Muscle layer of duodenum (tissue), 2 donors: Measurements from ENCODE around the gene NECTIN4.
A peak's percentile ranks its signal among the peaks of the same experiment; 100 is the strongest.

Experiments
- H3K27ac ChIP-seq: one replicate; pipeline ENCODE4 v1.7.0; 2013; ENCODE audit warnings: mild to moderate bottlenecking, low read length
- H3K27me3 ChIP-seq: one replicate; pipeline ENCODE4 v1.7.0; 2013; ENCODE audit warnings: low read depth, mild to moderate bottlenecking, control low read depth, low read length
- H3K36me3 ChIP-seq, 2 donors: one replicate each; pipeline ENCODE4 v1.7.0; 2013; ENCODE audit warnings: low read length in 2 of 2, control low read depth in 1 of 2, mild to moderate bottlenecking in 1 of 2; ENCODE audit not compliant: insufficient read depth in 2 of 2, control insufficient read depth in 1 of 2
- H3K4me1 ChIP-seq, 2 donors: one replicate each; pipeline ENCODE4 v1.7.0; 2013; ENCODE audit warnings: low read length in 2 of 2, mild to moderate bottlenecking in 2 of 2, control low read depth in 1 of 2, moderate library complexity in 1 of 2; ENCODE audit not compliant: insufficient read depth in 2 of 2, control insufficient read depth in 1 of 2
- H3K4me3 ChIP-seq, 2 donors: one replicate each; pipeline ENCODE4 v1.7.0; 2013; ENCODE audit warnings: low read length in 2 of 2, low read depth in 1 of 2, mild to moderate bottlenecking in 1 of 2
- H3K9me3 ChIP-seq, 2 donors: one replicate each; pipeline ENCODE4 v1.7.0; 2013; ENCODE audit warnings: low read length in 2 of 2, control low read depth in 1 of 2, mild to moderate bottlenecking in 1 of 2; ENCODE audit not compliant: control insufficient read depth in 1 of 2
- donor health status: healthy.

NECTIN4 gene

GRCh38 chr1:161089251-161089924 is at the start of gene NECTIN4:
NECTIN4 (minus strand) TSS chr1:161089558; CDS start chr1:161089296, 262 bp downstream.
- Histone ChIP-seq H3K27me3 (no peaks in the 10 kb centered on the region), H3K9me3 (no peaks in the 10 kb centered on the region), H3K4me3 (peak within 1 kb of the TSS in 1 of 2 donors; percentile 7), H3K27ac (no peak within 1 kb of the TSS), H3K4me1 (no peaks in the 10 kb centered on the region), H3K36me3 (no peaks in the 10 kb centered on the region)

- Histone ChIP-seq H3K9me3 (no peaks in the 10 kb centered on the region), H3K4me3 (no peak overlapping the region), H3K4me1 (peaks cover 0 to 24% of the 10 kb centered on the region in 2 donors), H3K27me3 (no peaks in the 10 kb centered on the region), H3K27ac (no peak overlapping the region), H3K36me3 (no peaks in the 10 kb centered on the region)
Observed at GRCh38 chr1:161138431-161138830, 49.1 kb upstream of the NECTIN4 start.

- no peaks in the 10 kb centered on the region for H3K27me3 ChIP-seq
- H3K4me3 ChIP-seq, result no peak overlapping the region
- no peaks in the 10 kb centered on the region for H3K9me3 ChIP-seq
- H3K4me1 ChIP-seq, result peaks cover 0 to 26% of the 10 kb centered on the region in 2 donors
- H3K27ac ChIP-seq, result no peak overlapping the region
- no peaks in the 10 kb centered on the region for H3K36me3 ChIP-seq
Observed at GRCh38 chr1:161137881-161138280, 48.5 kb upstream of the NECTIN4 start.

- H3K4me1 ChIP-seq, result peaks cover 10 to 58% of the 10 kb centered on the region in 2 donors
- peak overlapping the region; percentile 86 to 98 for H3K4me3 ChIP-seq
- H3K27ac ChIP-seq, result peak overlapping the region; percentile 99
- no peaks in the 10 kb centered on the region for H3K27me3 ChIP-seq
- no peaks in the 10 kb centered on the region for H3K9me3 ChIP-seq
- H3K36me3 ChIP-seq, result peaks cover 13 to 26% of the 10 kb centered on the region in 2 donors
Observed at GRCh38 chr1:161133220-161133740, 43.9 kb upstream of the NECTIN4 start.

GRCh38 chr1:161132410-161133219 is 43.3 kb upstream of the NECTIN4 start, which contains the start of gene DEDD:
DEDD (minus strand) TSS chr1:161132667; CDS start chr1:161124462, 8,205 bp downstream.
- peak within 1 kb of the TSS; percentile 86 to 98 for H3K4me3 ChIP-seq
- peaks cover 10 to 58% of the 10 kb centered on the region in 2 donors for H3K4me1 ChIP-seq
- no peaks in the 10 kb centered on the region for H3K27me3 ChIP-seq
- no peaks in the 10 kb centered on the region for H3K9me3 ChIP-seq
- peak within 1 kb of the TSS; percentile 99 for H3K27ac ChIP-seq
- H3K36me3 ChIP-seq, result peaks cover 18 to 32% of the 10 kb centered on the region in 2 donors

- H3K4me1 ChIP-seq, result peaks cover 10 to 61% of the 10 kb centered on the region in 2 donors
- H3K9me3 ChIP-seq, result no peaks in the 10 kb centered on the region
- peaks cover 22 to 36% of the 10 kb centered on the region in 2 donors for H3K36me3 ChIP-seq
- H3K4me3 ChIP-seq, result peak overlapping the region; percentile 86
- peak overlapping the region; percentile 95 for H3K27ac ChIP-seq
- no peaks in the 10 kb centered on the region for H3K27me3 ChIP-seq
Observed at GRCh38 chr1:161131523-161132409, 42.4 kb upstream of the NECTIN4 start.

GRCh38 chr1:161130266-161130665 is 40.9 kb upstream of the NECTIN4 start:
- Histone ChIP-seq H3K27ac (no peak overlapping the region), H3K4me3 (peak overlapping the region in 1 of 2 donors; percentile 86)

GRCh38 chr1:161128591-161129420 is 39.4 kb upstream of the NECTIN4 start:
- H3K9me3 ChIP-seq, result no peaks in the 10 kb centered on the region
- H3K27me3 ChIP-seq, result no peaks in the 10 kb centered on the region
- no peak overlapping the region for H3K27ac ChIP-seq
- H3K36me3 ChIP-seq, result peaks cover 35 to 48% of the 10 kb centered on the region in 2 donors
- H3K4me3 ChIP-seq, result no peak overlapping the region
- H3K4me1 ChIP-seq, result peaks cover 10 to 56% of the 10 kb centered on the region in 2 donors

More at GRCh38 chr1:161130266-161130665, 40.9 kb upstream of the NECTIN4 start:
- no peaks in the 10 kb centered on the region for H3K9me3 ChIP-seq
- peaks cover 22 to 40% of the 10 kb centered on the region in 2 donors for H3K36me3 ChIP-seq
- no peaks in the 10 kb centered on the region for H3K27me3 ChIP-seq
- peaks cover 10 to 63% of the 10 kb centered on the region in 2 donors for H3K4me1 ChIP-seq

- Histone ChIP-seq H3K27me3 (no peaks in the 10 kb centered on the region), H3K36me3 (peaks cover 42 to 58% of the 10 kb centered on the region in 2 donors), H3K9me3 (no peaks in the 10 kb centered on the region), H3K27ac (no peak overlapping the region), H3K4me3 (no peak overlapping the region), H3K4me1 (peaks cover 10 to 50% of the 10 kb centered on the region in 2 donors)
Observed at GRCh38 chr1:161127649-161128048, 38.3 kb upstream of the NECTIN4 start.

GRCh38 chr1:161122967-161123366 is 33.6 kb upstream of the NECTIN4 start:
- Histone ChIP-seq H3K27me3 (no peaks in the 10 kb centered on the region), H3K4me1 (peaks cover 15 to 35% of the 10 kb centered on the region in 2 donors), H3K9me3 (no peaks in the 10 kb centered on the region), H3K36me3 (peaks cover 48 to 54% of the 10 kb centered on the region in 2 donors), H3K4me3 (no peak overlapping the region), H3K27ac (no peak overlapping the region)
